Muscle of arm (tissue), 14 donors: Measurements from ENCODE around the gene ZNF460. TPM values are rescaled to one million over a fixed set of nuclear protein-coding genes. Genes with fewer than 3 reads are reported as not detected.
"Not testable (repeated sequence)": the region's sequence is repeated elsewhere in the genome, so short reads cannot be mapped to it uniquely, and the experiment has no call there.

ENCODE experiments used
- DNase-seq: peaks from one replicate; pipeline ENCODE4 v3.0.0-alpha.2; 2013
- long read RNA-seq, 11 donors: transcript quantifications; one replicate each; lab custom pipeline, GENCODE V29; 2026
- polyA plus RNA-seq, 12 donors: library from polyadenylated mRNA; unstranded; fragments of 120-200 nt; gene quantifications; one replicate each; pipeline ENCODE4 v1.2.1, GENCODE V29; 2013; ENCODE audit not compliant: insufficient read length in 12 of 12

The ZNF460 gene
- polyA plus RNA-seq, result 1 to 10 TPM in 10 of 12 donors, not detected in 2; 2.3 to 5.7 (median 3.7) TPM
- long read RNA-seq, donor 1, result 0 reads
- long read RNA-seq, donor 2, result 0 reads
- long read RNA-seq, donor 3, result 0 reads
- long read RNA-seq, donor 4, result 0 reads
- long read RNA-seq, donor 5, partial matches to known transcripts, result 0 of 1 reads
- long read RNA-seq, donor 5, other reads (novel, unspliced or antisense), result 0 of 1 reads
- long read RNA-seq, donor 6, partial matches to known transcripts, result 0 of 1 reads
- long read RNA-seq, donor 6, other reads (novel, unspliced or antisense), result 0 of 1 reads
- long read RNA-seq, donor 7, result 0 reads
- long read RNA-seq, donor 8, result 0 reads
- long read RNA-seq, donor 9, partial matches to known transcripts, result 0 of 1 reads
- long read RNA-seq, donor 9, other reads (novel, unspliced or antisense), result 0 of 1 reads
- long read RNA-seq, donor 10, partial matches to known transcripts, result 0 of 1 reads
- long read RNA-seq, donor 10, other reads (novel, unspliced or antisense), result 0 of 1 reads
- long read RNA-seq, donor 11, partial matches to known transcripts, result 0 of 1 reads
- long read RNA-seq, donor 11, other reads (novel, unspliced or antisense), result 0 of 1 reads

DNA sequence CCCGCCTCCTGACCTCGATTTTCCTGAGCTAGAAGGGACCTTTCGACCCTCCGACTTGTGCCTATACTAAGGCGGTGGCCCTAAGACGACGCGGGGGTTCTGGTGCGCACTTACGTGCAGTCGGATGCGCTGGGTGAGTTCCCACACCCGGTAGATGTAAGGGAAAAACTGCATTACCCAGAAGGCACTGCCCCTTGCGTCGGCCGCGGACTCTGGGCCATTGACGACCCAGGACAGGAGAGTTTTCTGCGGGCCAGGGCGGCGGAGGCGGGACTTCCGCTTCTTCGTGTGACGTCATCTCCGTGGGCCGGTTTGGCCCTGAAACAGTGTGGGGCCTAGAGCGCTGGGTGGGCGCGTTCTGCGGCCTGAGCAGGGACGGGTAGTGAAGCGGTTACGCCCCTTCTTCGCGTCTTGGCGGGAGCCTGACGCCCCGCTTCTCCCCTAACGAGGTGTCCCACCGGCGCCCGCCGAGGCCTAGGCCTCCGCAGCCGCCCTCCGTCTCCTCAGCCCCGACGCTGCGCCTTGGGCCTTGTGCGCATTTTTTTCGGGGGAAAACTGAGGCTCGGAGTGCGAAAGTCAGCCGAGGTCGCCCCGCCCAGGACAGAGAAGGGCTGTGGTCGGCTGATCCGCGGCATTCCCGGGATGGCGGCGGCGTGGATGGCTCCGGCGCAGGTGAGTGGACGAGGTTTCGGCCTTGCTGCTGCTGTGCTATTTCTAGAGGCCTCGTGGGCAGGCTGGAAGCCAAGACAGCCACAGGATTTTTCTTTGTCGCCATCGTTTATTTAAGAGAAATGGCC lies at the start of gene ZNF460:
Gene ZNF460, plus strand, starts transcription at position 321 of the 797 bp plus-strand sequence. Its CDS starts 322 bp downstream, at position 643.
- peak; percentile 99 for DNase-seq

DNA sequence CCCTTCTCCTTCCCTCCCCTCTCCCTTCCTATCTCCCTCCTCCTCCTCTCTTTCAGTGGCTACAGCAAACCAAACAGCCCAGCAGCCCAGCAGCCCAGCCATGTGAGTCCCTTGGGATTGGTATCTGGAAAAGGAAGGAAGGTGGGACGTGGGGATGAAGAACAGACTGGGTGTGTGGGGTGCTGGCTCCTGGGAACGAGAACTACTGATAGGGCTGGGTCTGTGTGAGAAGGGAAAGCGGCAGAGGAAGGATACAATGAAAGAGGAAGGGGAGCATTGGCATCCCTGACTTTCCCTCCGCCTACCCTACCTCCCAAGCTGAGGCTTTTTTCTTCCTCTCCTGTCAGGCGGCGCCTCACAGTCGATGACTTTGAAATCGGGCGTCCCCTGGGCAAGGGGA lies 48.6 kb upstream of the ZNF460 start:
- DNase-seq, result no peak

DNA sequence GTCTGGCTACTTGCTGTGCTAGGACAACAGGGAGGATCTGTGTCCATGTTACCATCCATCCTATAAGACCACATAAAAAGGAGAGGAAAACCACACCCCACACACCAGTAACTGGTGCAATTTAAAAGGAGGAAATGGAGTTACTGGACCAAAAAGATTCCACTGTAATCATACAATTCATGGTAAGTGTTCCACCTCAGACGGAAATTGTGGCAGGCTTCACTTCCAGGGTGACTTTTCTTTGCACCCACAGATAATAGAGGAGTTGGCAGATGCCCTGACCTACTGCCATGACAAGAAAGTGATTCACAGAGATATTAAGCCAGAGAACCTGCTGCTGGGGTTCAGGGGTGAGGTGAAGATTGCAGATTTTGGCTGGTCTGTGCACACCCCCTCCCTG lies 47.1 kb upstream of the ZNF460 start:
- DNase-seq, result no peak

DNA sequence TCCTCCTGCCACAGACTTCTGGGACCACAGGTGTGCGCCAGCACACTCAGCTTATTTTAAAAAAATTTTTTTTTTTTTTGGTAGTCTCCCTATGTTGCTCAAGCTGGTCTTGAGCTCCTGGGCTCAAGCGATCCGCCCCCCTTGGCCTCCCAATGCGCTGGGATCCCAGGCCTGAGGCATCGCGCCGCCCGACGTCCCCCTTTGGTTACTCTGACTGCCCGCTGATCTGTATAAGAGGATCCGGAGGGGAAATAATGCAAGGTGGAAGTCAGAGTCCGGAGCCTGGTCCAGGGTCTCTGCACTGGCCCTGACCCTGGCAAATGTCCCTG lies 40.3 kb upstream of the ZNF460 start:
- no peak for DNase-seq

DNA sequence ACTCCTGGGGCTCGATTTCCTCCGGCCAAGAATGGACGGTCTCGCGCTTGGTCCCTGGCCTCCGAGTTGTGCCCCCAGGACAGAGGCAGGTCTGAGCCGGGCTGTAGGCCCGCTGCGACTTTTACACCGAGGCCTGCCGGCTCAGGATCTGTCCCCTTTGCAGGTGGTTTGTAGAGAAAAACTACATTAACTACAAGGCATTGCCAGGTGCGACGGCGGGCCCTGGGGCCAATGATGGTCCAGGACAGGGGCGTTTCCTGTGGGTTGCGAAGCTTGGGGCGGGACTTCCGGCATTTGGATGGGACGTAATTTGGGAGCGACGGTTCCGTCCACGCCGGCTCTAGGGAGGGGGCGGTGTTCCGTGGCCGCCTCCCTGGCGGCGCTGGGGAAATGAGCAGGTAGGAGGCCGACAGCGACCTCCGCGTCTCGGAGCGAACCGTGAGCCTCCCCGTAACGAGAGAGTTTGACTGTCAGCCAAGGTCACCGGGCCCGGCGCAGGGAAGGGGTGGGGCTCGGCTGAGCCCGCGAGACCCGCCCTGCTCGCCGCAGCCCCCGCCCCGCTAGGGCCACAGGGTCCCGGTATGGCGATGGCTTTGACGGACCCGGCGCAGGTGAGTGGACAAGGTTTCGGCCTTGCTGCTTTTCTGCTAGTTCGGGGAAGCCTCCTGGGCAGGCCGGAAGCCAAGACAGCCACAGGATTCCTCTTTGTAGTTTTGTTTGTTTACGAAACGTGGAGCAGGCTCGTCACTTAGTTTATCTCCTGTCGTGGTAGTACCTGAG lies 39.8 kb upstream of the ZNF460 start, which contains the start of gene ZNF805:
Gene ZNF805, plus strand, starts transcription at position 322 of the 780 bp plus-strand sequence. Its CDS starts 260 bp downstream, at position 582.
- DNase-seq, result peak; percentile 97

DNA sequence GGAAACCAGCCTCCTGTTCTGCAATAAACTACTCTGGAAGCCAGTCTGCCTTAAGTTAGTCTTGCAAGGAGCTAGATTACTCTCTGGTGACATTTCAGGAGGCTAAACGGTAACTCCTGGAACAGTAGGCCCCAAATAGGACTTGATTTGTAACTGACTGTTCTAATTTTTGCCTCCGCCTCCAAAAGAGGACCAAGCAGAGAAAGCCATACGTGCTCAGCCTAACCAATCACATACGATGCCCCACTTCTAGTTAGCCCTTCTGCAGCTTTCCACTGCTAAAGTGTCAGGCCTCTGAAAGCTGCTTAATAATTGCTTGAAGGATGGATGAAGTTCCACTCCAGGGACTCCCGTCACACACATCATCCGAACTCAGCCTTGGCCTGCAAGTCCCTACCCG lies 39.1 kb upstream of the ZNF460 start:
- DNase-seq, result peak; percentile 18

DNA sequence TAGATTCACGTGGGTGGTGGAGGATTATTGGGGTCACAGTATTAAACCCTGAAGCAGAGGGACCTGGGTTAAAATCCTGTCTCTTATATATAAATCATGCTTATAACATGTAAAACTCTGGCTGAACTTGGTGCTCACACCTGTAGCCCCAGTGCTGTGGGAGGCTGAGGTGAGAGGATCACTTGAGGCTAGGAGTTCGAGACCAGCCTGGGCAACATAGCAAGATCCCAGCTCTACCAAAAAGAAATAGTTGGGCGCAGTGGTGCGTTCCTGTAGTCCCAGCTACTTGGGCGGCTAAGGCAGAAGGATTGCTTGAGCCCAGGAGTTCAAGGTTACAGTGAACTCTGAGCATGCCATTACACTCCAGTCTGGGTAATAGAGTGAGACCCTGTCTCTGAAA lies 37.5 kb upstream of the ZNF460 start:
- no peak for DNase-seq

DNA sequence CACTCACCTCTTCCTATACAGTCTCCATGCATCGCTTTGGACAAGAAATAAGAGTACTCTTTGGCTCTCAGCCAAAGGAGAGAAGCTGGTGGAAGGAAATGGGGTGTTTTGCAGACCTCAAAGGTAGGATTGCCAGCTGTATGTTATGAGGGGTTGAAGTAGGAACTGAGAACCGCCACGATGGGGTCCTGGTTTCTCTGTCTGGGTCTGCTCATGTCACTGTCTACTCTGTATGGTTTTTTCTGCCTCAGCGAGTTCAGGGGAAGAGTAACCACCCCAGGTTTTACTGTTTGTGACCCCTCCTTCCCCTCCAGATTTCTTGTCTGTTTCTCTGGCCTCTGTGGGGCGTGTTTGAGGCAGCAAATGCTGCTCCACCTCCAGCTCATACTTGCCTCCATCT lies 35.8 kb upstream of the ZNF460 start:
- DNase-seq, result no peak

DNA sequence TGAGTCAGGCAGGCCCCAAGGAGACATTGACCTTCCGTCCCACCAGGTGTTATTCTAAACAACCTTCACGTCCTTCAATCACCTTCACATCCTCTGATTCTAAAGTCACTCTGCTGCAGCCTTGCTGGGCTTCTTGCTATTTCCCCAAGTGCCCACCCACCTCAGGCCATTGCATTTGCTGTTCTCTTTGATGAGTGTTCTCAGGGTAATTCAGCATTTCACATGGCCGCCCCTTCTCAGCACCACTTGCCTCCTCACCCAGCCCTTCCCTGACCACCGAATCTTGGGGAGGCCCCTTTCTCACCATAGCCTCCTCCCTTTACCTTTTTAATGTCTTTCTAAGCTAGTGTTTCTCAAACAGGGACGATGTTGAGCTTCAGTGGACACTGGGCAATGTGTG lies 35.2 kb upstream of the ZNF460 start:
- no peak for DNase-seq

DNA sequence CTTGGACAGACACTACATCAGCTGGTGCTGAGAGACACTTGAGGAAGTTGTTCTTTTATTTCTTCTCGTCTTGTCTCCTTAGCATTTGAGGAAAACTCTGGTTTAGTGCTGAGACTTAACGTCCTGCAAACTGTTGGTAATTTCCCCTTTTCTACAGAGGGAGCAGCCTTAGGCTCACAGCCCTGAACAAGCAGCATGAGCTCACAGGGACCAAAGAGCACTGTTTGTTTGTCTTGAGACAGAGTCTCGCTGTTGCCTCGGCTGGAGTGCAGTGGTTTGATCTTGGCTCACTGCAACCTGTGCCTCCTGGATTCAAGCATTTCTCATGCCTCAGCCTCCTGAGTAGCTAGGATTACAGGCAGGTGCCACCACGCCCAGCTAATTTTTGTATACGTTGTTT lies 34.3 kb upstream of the ZNF460 start:
- DNase-seq, result no peak

DNA sequence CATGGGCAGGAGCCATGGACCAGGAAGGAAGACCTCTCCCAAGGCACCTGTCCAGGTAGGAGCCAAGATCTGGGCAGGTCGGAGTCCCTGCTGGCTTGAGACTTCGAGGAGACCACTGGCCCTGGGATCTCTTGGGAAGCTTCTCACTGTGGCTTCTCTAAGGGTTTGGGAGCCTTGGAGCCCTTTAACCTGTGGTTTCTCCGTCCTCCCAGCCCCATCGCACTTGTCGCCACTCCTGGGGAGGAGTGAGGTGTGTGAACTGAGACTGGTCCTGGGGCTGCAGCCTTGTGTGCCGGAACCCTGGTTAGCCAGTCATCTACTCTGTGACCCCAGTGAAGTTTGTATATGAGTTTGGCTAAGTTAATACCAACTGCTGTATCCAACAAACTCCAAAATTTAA lies 31.6 kb upstream of the ZNF460 start:
- DNase-seq, result no peak

DNA sequence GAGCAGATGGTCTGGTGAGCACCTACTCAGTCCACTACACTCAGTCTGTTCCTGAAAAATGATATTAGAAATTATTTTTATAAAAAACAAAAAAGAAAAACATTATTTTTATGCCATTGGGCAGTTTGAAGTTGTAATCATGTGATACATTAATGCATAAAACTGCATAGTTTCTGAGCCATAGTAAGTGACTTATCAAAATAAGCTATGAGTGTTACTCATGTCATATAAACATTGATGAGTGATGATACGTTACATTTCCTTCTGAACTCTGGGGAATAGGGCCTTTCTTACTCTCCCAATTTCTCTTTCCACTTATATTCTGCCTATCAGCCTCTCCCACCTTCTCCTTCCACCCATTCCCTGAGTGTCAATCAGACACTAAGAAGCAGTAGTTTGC lies 31.0 kb upstream of the ZNF460 start:
- DNase-seq, result no peak

DNA sequence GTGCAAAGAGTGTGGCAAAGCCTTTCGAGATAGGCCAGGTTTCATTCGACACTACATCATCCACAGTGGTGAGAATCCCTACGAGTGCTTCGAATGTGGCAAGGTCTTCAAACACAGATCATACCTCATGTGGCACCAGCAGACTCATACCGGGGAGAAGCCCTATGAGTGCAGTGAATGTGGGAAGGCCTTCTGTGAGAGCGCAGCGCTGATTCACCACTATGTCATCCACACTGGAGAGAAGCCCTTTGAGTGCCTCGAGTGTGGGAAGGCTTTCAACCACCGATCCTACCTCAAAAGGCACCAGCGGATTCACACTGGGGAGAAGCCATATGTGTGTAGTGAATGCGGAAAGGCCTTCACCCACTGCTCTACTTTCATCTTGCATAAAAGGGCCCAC lies 26.5 kb upstream of the ZNF460 start:
- DNase-seq, result not testable (repeated sequence)

DNA sequence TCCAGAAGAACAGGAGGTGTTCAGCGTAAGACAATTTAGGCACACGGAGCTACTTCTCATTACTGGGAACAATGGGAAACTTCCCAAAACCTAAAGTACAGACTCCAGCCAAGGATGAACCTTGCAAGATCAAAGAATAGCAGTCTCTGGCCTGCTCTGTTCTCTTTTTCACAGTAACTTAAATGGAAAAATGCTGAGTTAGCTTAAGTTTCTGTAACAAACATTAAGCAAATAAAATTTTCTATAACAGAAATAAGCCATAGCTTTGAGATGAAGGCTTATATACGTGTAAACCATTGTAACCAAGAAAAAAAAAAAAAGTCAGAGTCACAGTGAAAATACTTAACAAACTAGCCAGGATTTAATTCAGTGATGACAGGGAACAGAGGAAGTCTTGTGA lies 18.2 kb upstream of the ZNF460 start:
- no peak for DNase-seq

DNA sequence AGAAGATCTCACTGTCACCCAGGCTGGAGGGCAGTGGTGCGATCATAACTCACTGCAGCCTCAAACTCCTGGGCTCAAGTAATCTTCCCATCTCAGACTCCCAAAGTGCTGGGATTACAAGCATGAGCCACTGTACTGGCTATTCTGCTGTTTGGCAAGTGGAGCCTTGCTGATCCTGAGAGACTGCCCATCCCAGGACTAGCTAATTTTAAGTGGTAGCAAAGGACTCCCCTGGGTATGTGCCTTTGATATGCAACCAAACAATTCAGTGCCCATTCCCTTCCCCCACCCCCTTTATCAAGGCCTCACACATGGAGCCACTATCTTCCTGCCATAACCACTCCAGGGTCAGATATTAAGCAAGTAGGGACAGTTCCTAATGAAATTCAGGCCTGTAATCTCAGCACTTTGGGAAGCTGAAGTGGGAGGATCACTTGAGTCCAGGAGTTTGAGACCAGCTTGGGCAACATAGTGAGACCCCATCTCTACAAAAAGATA lies 17.0 kb upstream of the ZNF460 start:
- no peak for DNase-seq

DNA sequence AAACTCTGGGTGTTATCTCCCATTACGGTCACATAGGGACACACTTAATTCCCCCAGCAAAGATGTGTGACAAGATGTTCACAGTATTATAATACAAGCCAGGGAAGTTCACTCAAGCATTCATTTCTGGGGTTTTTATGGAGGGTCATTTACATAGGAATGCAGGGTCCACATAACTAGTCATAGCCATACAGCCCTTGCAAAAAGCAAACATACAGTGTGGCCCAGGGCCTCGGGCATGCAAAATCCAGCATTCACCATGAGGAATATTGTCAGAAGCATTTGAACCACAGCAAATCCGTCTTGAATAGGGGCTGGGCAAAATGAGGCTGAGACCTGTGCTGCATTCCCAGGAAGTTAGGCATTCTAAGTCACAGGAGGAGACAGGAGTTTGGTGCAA lies 13.0 kb upstream of the ZNF460 start:
- DNase-seq, result no peak

DNA sequence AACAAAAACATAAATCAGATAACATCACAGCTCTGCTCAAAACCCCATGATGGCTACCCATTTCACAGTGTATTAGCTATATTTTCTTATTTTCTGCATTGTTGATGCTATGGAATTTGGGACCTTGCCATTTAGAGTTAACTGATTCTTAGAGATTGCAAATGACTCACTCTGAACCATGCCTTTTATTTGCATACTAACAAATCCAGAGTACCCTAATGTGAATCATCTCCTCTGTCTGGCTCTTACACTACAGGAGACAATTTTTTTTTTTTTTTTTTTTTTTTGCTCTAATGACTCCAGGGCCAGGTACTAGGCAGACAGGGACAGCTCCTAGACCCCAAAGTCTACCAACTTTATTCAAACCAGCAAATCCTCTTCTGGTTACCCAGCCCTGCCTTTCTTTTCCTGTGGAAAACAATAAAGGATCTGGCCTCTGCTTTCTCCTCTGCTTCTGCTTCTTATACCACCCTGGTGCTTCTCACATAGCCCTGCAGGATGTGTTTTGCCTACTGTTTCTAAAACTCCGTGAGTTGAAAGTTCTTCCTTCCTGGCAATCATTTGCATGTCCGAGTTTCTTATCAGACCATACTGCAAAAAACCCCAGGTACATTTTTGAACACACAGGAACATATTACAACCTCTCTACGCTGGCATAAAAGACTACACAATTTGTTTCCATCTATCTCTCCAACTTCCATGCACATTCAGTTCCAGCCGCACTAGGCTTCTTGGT lies 10.6 kb upstream of the ZNF460 start:
- no peak for DNase-seq

DNA sequence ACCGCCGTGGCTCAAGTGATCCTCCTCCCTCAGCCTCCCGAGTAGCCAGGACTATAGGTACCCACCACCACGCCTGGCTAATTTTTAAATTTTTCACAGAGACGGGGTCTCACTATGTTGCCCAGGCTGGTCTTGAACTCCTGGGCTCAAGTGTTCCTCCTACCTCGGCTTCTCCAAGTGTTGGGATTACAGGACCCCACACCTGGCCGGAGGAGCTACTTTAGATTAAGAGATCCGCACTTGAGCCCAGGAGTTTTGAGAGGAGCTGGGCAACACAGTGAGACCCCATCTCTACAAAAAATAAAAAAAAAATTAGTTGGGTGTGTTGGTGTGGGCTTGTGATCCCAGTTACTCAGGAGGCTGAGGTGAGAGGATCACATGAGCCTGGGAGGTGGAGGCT lies 9.0 kb upstream of the ZNF460 start:
- DNase-seq, result no peak

DNA sequence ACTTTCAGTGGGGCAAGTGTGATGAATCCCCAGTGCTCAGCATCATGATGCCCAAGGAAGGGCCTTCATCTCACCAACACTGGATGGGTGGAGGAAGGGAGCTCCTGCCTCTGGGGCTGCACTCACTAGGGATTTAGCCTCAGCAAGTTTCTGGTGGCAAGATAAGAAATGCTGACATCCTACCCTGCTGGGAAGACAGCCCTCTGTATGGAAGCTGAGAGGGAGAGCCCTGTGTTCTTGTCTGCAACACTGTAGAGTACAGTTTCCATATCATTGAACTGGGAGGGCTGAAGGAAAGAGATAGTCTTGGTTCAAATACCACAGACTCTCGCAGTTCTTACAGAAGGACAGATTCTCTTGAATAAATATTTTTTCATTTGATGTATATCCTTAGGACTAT lies 7.3 kb upstream of the ZNF460 start:
- DNase-seq, result no peak

DNA sequence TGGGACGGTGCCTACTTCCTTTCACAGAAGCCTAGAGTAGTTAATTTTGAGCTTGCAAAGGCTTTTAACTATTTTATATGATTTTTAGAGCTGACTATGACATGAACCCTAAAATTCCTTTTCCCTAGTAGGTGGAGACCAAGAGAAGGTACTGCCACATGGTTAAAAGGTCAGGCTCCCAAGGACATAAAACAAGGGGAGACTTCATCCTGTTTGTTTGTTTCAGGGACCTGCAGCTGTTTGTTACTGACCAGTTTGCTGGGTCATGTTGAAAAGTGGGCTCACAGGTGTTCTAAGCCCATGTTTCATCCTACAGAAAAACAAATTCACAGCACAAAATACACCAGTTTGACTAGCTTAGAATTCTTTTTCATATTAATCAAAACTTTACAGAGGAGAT lies 3.9 kb upstream of the ZNF460 start:
- no peak for DNase-seq

DNA sequence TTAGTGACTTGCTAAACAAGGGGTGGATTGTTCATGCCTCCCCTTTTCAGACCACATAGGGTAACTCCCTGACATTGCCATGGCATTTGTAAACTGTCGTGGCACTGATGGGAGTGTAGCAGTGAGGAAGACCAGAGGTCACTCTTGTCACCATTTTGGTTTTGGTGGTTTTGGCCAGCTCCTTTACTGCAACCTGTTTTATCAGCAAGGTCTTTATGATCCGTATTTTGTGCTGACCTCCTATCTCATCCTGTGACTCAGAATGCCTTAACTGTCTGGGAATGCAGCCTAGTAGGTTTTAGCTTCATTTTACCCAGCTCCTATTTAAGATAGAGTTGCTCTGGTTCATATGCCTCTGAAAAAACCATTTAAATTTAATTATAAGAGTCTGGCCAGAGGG lies 1.8 kb upstream of the ZNF460 start:
- not testable (repeated sequence) for DNase-seq
